ENCODE data around the gene NKX6-1. TPM values are rescaled to one million over a fixed set of nuclear protein-coding genes. Genes with fewer than 3 reads are reported as not detected.
A peak's percentile ranks its signal among the peaks of the same experiment; 100 is the strongest.

NKX6-1 gene
- not detected in 2 replicates for polyA plus RNA-seq (2012; rRNA removed)
- polyA plus RNA-seq (2012; cell fraction: cytosol; rRNA removed), result not detected in 2 replicates
- not detected in 2 replicates for polyA plus RNA-seq (2012; cell fraction: nucleus; rRNA removed)

GRCh38 chr4:84498935-84499623 lies at the start of gene NKX6-1:
NKX6-1 (minus strand) TSS chr4:84499292; CDS start chr4:84498228, 1,064 bp downstream.
- Histone ChIP-seq H3K9ac (no peak within 1 kb of the TSS), H3F3A (replicated peaks; ENCODE audit: insufficient read depth) (peaks cover 11% of the 10 kb centered on the region), H2AFZ (ENCODE audit: low read depth) (peak within 1 kb of the TSS; percentile 60)

More at GRCh38 chr4:84498935-84499623, at the start of gene NKX6-1:
- CTCF ChIA-PET, result interaction anchor here (0.8 to 2.3 kb wide), 2 partner anchors 15 to 30 kb away, joined by 3 to 5 read pairs; no protein-coding TSS in a partner anchor
- H3K36me3 ChIP-seq (replicated peaks in 1 of 2; ENCODE audit: control insufficient read depth in 1 of 2, insufficient read depth in 2 of 2, low read length in 1 of 2), result no peaks in the 10 kb centered on the region
- DNase-seq, result peak; percentile 92
- peaks cover 0 to 8% of the 10 kb centered on the region in 2 experiments; a peak in 1 of 4 replicates for H3K4me1 ChIP-seq (ENCODE audit: control insufficient read depth in 1 of 2, insufficient read depth in 2 of 2, low read depth in 1 of 2, low read length in 1 of 2)
- H3K27ac ChIP-seq (ENCODE audit: low read depth in 2 of 2, low read length in 1 of 2), result no peak within 1 kb of the TSS
- WGBS (ENCODE audit: low lambda C conversion rate), result 5% methylated on average over 18 of the region's 47 CpGs
- H3K27me3 ChIP-seq (ENCODE audit: insufficient read depth), result peaks cover 98% of the 10 kb centered on the region
- no peaks in the 10 kb centered on the region for H4K20me1 ChIP-seq (ENCODE audit: insufficient read depth)
- peak within 1 kb of the TSS; percentile 87 for H3K4me2 ChIP-seq
- H3K4me3 ChIP-seq (ENCODE audit: low read depth in 2 of 2, low read length in 1 of 2), result peak within 1 kb of the TSS; percentile 15 to 62
- H3K9me3 ChIP-seq, result no peaks in the 10 kb centered on the region
- no peaks in the 10 kb centered on the region for H3K9me2 ChIP-seq
- POLR2A ChIA-PET, result no interaction called here
- TF ChIP-seq RFX5 (IDR thresholded peaks at IDR 0.05; ENCODE audit: low read length), result no peak
- TF ChIP-seq RAD21 (IDR thresholded peaks at IDR 0.05; ENCODE audit: low read length), result no peak
- no peak for TF ChIP-seq SIN3A (IDR thresholded peaks at IDR 0.05; ENCODE audit: borderline replicate concordance, low read depth, low read length)
- TF ChIP-seq SMC3 (IDR thresholded peaks at IDR 0.05; ENCODE audit: low read depth, low read length), result no peak
- no peak for TF ChIP-seq FOSL2 (IDR thresholded peaks at IDR 0.05; ENCODE audit: borderline replicate concordance, low read depth)
- TF ChIP-seq GABPA (IDR thresholded peaks at IDR 0.05; ENCODE audit: low read depth), result no peak
- TF ChIP-seq IRF3 (IDR thresholded peaks at IDR 0.05; ENCODE audit: low read depth, low read length), result no peak
- TF ChIP-seq EZH2phosphoT487 (IDR thresholded peaks at IDR 0.05; ENCODE audit: borderline replicate concordance, low read depth), result no peak
- TF ChIP-seq CHD2 (IDR thresholded peaks at IDR 0.05; ENCODE audit: low read length, partially characterized antibody), result no peak
- no peak for TF ChIP-seq TAF1 (IDR thresholded peaks at IDR 0.05; ENCODE audit: borderline replicate concordance, low read depth, low read length)
- TF ChIP-seq ELF1 (IDR thresholded peaks at IDR 0.05), result no peak
- TF ChIP-seq YY1 (IDR thresholded peaks at IDR 0.05; ENCODE audit: low read depth), result no peak
- no peak for TF ChIP-seq MEF2A (IDR thresholded peaks at IDR 0.05; ENCODE audit: borderline replicate concordance, low read depth)
- no peak for TF ChIP-seq FOXM1 (IDR thresholded peaks at IDR 0.05; ENCODE audit: low read depth)
- no peak for TF ChIP-seq PBX3 (IDR thresholded peaks at IDR 0.05)
- TF ChIP-seq FOXJ3 (CRISPR knock-in tag; IDR thresholded peaks at IDR 0.05), result no peak
- no peak for TF ChIP-seq GATA2 (CRISPR knock-in tag; IDR thresholded peaks at IDR 0.05)
- no peak for TF ChIP-seq RXRA (IDR thresholded peaks at IDR 0.05; ENCODE audit: borderline replicate concordance, low read depth)
- no peak for TF ChIP-seq MXI1 (IDR thresholded peaks at IDR 0.05; ENCODE audit: low read depth, low read length)
- no peak for TF ChIP-seq CTCF (IDR thresholded peaks at IDR 0.05)
- no peaks in the 10 kb centered on the region for H3K79me2 ChIP-seq (ENCODE audit: insufficient read depth)

Data from SK-N-SH (cell line).